Coronary artery (tissue), 2 donors: ENCODE measurements around the gene ZSCAN22.

ENCODE experiments used
- DNase-seq: peaks from one replicate; pipeline ENCODE4 v3.0.0-alpha.2; 2017; ENCODE audit warnings: low spot score
- H3K27ac ChIP-seq, 2 donors: fragments of 200-600 bp; sonication (generic); one replicate each; pipeline ENCODE4 v1.5.1; 2016 to 2019
- H3K4me3 ChIP-seq: fragments of 200-600 bp; sonication (generic); 2 replicates; pipeline ENCODE4 v1.5.1; 2016; ENCODE audit warnings: mild to moderate bottlenecking, moderate library complexity
- CTCF ChIP-seq: fragments of 200-600 bp; sonication (generic); IDR thresholded peaks from one replicate; pipeline ENCODE4 v1.5.1; 2019; ENCODE audit warnings: antibody characterized with exemption

ZSCAN22 gene

DNA sequence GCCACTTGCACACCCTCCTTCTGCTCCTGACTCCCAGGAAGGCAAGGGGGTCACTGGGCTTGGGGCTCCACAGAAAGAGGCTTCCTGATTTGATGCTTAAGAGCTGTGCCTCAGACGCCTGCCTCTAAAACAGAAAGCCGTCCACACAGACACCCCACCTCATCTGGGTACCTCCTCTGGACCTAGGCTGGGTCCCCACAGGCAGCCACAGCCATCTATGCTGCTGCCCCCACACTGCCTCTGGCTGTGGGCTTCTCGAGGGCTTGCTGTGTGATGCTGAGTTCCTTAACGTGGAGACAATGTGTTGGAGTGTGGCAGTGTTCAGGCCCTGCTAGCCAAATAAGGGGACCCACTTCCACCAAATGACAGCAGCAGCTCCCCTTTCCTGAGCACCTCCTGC, 8.5 kb upstream of the ZSCAN22 start:
- Histone ChIP-seq H3K27ac (no peak overlapping the region), H3K4me3 (no peak overlapping the region)
- TF ChIP-seq CTCF: no peak
- DNase-seq: no peak

DNA sequence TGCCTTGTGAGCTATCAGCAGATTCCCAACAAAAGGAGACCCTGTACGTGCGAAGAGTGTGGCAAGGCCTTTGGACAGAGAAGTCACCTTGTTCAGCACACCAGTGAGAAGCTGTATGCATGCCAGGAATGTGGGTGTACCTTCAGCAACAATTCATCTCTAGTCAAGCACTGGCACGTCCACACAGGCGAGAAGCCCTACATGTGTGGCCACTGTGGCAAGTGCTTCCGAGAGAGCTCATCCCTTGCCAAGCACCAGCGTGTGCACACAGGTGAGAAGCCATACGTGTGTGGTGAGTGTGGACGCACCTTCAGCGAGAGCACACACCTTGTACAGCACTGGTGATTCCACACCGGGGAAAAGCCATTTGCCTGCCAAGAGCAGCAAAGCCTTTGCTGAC, 7.6 kb upstream of the ZSCAN22 start:
- Histone ChIP-seq H3K27ac (no peak overlapping the region), H3K4me3 (no peak overlapping the region)
- no peak for DNase-seq
- no peak for TF ChIP-seq CTCF

DNA sequence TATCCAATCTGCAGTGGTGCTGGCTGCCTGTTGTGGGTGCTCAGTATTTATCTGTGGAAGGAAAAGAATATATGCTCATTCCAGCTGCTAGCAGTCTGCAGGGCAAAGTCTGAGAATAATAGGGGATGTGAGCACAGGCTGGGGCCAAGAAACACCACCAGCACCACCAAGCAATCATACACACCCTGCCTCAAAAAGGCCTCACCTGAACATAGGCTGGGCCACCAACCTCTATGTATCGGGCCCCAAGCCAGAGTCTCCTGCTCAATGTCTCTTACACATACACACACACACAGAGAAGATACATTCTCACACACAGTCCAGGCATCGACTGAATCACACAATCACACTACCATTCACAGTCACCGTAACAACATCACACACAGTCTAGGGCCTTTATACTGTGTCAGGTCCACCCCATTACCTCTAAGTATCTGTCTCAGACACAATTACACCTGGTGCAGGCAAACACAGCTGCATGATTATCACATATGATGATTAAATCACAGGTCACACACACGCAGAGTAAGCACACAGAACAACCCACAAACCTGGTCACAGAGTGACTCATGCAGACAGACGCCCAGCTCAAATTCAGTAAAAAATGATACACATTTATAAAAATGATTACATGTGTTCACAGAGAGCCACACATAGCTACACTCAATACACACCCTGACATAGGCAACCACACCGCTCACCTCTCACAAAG, 1.3 kb upstream of the ZSCAN22 start:
- H3K27ac ChIP-seq: no peak overlapping the region
- no peak for TF ChIP-seq CTCF
- DNase-seq: no peak
- H3K4me3 ChIP-seq: peak overlapping the region; percentile 87

DNA sequence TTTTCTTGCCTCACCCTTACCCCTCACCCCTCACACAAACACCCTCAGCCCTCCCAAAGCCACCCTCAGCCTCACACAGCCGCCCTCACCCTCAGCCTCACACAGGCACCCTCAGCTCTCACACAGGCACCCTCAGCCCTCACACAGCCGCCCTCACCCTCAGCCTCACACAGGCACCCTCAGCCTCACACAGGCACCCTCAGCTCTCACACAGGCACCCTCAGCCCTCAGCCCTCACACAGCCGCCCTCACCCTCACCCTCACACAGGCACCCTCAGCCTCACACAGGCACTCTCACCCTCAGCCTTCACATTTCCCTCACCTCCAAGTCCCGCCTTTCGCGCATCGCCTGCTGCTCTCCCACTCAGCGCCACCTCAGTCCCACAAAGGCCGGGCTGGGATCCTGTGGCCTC, 287 bp upstream of the ZSCAN22 start:
- TF ChIP-seq CTCF: no peak
- peak overlapping the region; percentile 87 for H3K4me3 ChIP-seq
- peak overlapping the region; percentile 85 to 98 for H3K27ac ChIP-seq
- DNase-seq: no peak

- H3K27ac ChIP-seq: no peak overlapping the region
- H3K4me3 ChIP-seq: no peak overlapping the region
- no peak for TF ChIP-seq CTCF
- DNase-seq: no peak
These were observed 2.2 kb downstream of the ZSCAN22 start for GRCh38 chr19:58328999-58329398.

- Histone ChIP-seq H3K27ac (no peak overlapping the region), H3K4me3 (no peak overlapping the region)
- TF ChIP-seq CTCF: no peak
- DNase-seq: no peak
These were observed 3.7 kb downstream of the ZSCAN22 start for GRCh38 chr19:58330458-58330857.

- Histone ChIP-seq H3K4me3 (no peak overlapping the region), H3K27ac (no peak overlapping the region)
- no peak for TF ChIP-seq CTCF
- no peak for DNase-seq
These were observed 5.9 kb downstream of the ZSCAN22 start for GRCh38 chr19:58332697-58333096.
